Muscle layer of colon (tissue), 2 donors: ENCODE results near the gene FRMPD2.
"Not testable (repeated sequence)": the region's sequence is repeated elsewhere in the genome, so short reads cannot be mapped to it uniquely, and the experiment has no call there.

Experiments used
- H3K27ac ChIP-seq: one replicate; pipeline ENCODE4 v1.7.0; 2013; ENCODE audit warnings: low read depth, mild to moderate bottlenecking, low read length, moderate library complexity
- H3K27me3 ChIP-seq, 2 donors: one replicate each; pipeline ENCODE4 v1.7.0; 2013; ENCODE audit warnings: low read length in 2 of 2, mild to moderate bottlenecking in 2 of 2; ENCODE audit not compliant: insufficient read depth in 2 of 2, control insufficient read depth in 1 of 2
- H3K36me3 ChIP-seq: one replicate; pipeline ENCODE4 v1.7.0; 2013; ENCODE audit warnings: mild to moderate bottlenecking, low read length; ENCODE audit not compliant: insufficient read depth
- H3K4me1 ChIP-seq: one replicate; pipeline ENCODE4 v1.7.0; 2013; ENCODE audit warnings: mild to moderate bottlenecking, low read length; ENCODE audit not compliant: insufficient read depth
- H3K4me3 ChIP-seq, 2 donors: one replicate each; pipeline ENCODE4 v1.7.0; 2013; ENCODE audit warnings: low read length in 2 of 2, low read depth in 1 of 2, mild to moderate bottlenecking in 1 of 2, moderate library complexity in 1 of 2
- H3K9ac ChIP-seq: one replicate; pipeline ENCODE4 v1.7.0; 2013; ENCODE audit warnings: low read length
- H3K9me3 ChIP-seq: one replicate; pipeline ENCODE4 v1.7.0; 2013; ENCODE audit warnings: mild to moderate bottlenecking, low read length
- donor health status: abdominal sarcoma.
- donor health status: Adenocarcinoma of cecum.

The FRMPD2 gene

DNA sequence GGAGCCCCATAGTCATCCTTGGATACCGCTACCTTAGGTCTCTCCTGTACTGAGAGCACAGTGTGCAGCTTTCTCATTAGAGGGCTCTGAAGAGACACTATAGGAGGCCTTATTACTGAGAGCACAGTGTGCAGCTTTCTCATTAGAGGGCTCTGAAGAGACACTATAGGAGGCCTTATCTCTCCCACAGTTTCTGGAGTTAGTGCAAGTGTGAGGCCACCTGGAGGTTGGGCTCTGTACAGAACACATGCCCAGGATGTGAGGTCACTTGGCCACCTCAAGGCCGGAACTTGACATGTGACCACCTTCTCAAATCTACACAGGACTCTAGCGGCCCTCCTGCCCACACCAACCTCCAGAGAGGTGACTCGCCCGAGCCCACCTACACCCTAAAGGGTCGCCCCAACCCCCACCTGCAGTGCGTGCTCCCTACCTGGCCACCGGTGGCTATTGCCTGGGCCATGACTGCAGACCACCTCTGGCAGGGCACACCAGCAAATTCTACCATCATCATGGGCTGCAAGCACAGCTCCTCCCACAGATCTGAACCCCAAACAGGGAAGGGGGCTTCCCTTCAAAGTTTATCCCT lies 24.6 kb downstream of the FRMPD2 start:
- Histone ChIP-seq H3K36me3 (no peaks in the 10 kb centered on the region), H3K27ac (no peak overlapping the region), H3K4me3 (no peak overlapping the region)

GRCh38 chr10:48249004-48249762 lies 25.3 kb downstream of the FRMPD2 start:
- Histone ChIP-seq H3K27ac (no peak overlapping the region), H3K9ac (no peak overlapping the region), H3K4me1 (no peaks in the 10 kb centered on the region), H3K27me3 (no peaks in the 10 kb centered on the region), H3K9me3 (no peaks in the 10 kb centered on the region), H3K36me3 (no peaks in the 10 kb centered on the region), H3K4me3 (no peak overlapping the region)

More for the DNA sequence above, 24.6 kb downstream of the FRMPD2 start:
- H3K9me3 ChIP-seq, result no peaks in the 10 kb centered on the region
- no peaks in the 10 kb centered on the region for H3K4me1 ChIP-seq
- no peaks in the 10 kb centered on the region for H3K27me3 ChIP-seq
- H3K9ac ChIP-seq, result no peak overlapping the region

- no peak overlapping the region for H3K4me3 ChIP-seq
- no peaks in the 10 kb centered on the region for H3K9me3 ChIP-seq
- H3K4me1 ChIP-seq, result no peaks in the 10 kb centered on the region
- H3K27me3 ChIP-seq, result no peaks in the 10 kb centered on the region
- H3K36me3 ChIP-seq, result no peaks in the 10 kb centered on the region
- H3K9ac ChIP-seq, result no peak overlapping the region
- no peak overlapping the region for H3K27ac ChIP-seq
Measured at GRCh38 chr10:48248462-48248861, 26.0 kb downstream of the FRMPD2 start.

- H3K4me3 ChIP-seq, result no peak overlapping the region
- no peaks in the 10 kb centered on the region for H3K9me3 ChIP-seq
- no peak overlapping the region for H3K9ac ChIP-seq
- no peak overlapping the region for H3K27ac ChIP-seq
- no peaks in the 10 kb centered on the region for H3K36me3 ChIP-seq
- no peaks in the 10 kb centered on the region for H3K4me1 ChIP-seq
- H3K27me3 ChIP-seq, result no peaks in the 10 kb centered on the region
Measured at GRCh38 chr10:48247680-48248079, 26.8 kb downstream of the FRMPD2 start.

DNA sequence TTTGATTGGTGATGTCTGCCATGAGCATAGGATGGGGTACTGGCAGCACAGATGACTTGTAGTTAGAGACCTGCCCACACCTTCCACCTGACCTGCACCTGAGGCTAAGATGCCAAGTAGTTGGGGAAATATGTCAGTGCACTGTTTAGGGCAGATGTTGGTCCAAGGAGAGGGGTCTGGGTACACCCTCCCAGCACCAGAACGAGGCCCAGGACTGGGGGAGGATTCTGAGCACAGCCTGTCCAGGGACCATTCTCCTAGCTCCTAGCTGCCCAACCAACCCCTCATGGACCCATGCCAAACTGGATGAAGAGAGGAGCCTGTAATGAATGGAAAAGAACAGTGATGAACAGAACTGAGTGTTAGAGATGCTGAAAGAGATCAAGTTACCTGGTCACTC lies 28.0 kb downstream of the FRMPD2 start:
- H3K36me3 ChIP-seq, result no peaks in the 10 kb centered on the region

GRCh38 chr10:48245977-48246376 lies 28.5 kb downstream of the FRMPD2 start:
- Histone ChIP-seq H3K27ac (no peak overlapping the region), H3K4me3 (no peak overlapping the region), H3K36me3 (no peaks in the 10 kb centered on the region), H3K27me3 (no peaks in the 10 kb centered on the region), H3K9ac (no peak overlapping the region), H3K4me1 (no peaks in the 10 kb centered on the region), H3K9me3 (no peaks in the 10 kb centered on the region)

More for the DNA sequence above, 28.0 kb downstream of the FRMPD2 start:
- H3K9ac ChIP-seq, result no peak overlapping the region
- H3K4me1 ChIP-seq, result no peaks in the 10 kb centered on the region
- no peaks in the 10 kb centered on the region for H3K9me3 ChIP-seq
- H3K27me3 ChIP-seq, result no peaks in the 10 kb centered on the region
- no peak overlapping the region for H3K27ac ChIP-seq
- H3K4me3 ChIP-seq, result no peak overlapping the region

DNA sequence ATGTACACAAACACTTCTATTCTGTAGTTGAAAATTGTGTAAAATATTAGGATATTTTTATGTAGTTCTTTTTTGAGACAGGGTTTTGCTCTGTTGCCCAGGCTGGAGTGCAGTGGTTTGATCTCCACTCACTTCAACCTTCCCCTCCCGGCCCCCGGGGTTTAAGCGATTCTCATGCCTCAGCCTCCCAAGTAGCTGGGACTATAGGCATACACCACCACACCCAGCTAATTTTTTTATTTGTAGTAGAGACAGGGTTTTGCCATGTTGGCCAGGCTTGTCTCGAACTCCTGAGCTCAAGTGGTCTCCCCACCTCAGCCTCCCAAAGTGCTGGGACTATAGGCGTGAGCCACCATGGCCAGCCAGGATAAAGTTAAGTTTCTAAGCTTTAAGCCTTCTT lies 30.6 kb downstream of the FRMPD2 start:
- H3K9me3 ChIP-seq, H3K27me3 ChIP-seq, H3K4me3 ChIP-seq, H3K27ac ChIP-seq, H3K4me1 ChIP-seq, H3K9ac ChIP-seq, H3K36me3 ChIP-seq: not testable (repeated sequence)

- no peak overlapping the region for H3K27ac ChIP-seq
- H3K4me1 ChIP-seq, result no peaks in the 10 kb centered on the region
- no peaks in the 10 kb centered on the region for H3K36me3 ChIP-seq
- H3K4me3 ChIP-seq, result no peak overlapping the region
- no peak overlapping the region for H3K9ac ChIP-seq
- no peaks in the 10 kb centered on the region for H3K9me3 ChIP-seq
- no peaks in the 10 kb centered on the region for H3K27me3 ChIP-seq
Measured at GRCh38 chr10:48243487-48243886, 31.0 kb downstream of the FRMPD2 start.

DNA sequence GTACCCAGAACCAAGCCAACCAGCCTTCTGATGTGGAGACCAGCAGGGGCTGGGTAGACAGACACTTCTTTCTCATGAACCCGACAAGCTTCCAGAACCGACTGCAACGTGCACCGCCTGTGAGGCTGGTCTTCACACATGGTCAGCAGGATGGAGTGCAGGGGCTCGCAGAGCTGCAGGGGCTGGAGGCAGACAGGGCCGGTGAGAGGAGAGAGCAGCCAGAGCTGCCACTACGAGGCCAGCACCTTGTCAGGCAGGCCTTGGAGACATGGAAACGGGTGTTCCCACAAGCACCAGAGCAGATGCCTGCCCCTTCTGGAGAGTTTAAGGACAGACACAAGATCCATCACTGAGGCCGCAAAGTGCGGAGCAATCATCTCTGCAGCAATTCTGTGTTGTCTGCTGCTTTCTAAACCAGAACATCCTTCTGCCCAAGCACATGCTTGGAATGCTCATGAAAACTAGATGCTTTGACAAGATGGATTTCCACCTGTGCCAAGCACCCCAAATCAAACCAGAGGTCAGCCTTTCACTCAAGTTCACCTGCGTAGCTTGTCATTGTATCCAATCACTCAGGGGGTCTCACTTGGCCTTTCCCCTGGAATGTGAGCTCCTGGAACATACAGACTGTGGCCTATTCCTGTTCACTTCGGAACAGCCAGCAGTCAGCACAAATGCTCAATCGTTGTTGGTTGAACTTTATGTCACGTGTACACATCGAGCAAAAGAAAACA lies 32.2 kb downstream of the FRMPD2 start:
- Histone ChIP-seq H3K36me3 (no peaks in the 10 kb centered on the region), H3K9ac (no peak overlapping the region), H3K4me1 (no peaks in the 10 kb centered on the region), H3K27me3 (no peaks in the 10 kb centered on the region), H3K9me3 (no peaks in the 10 kb centered on the region), H3K27ac (no peak overlapping the region), H3K4me3 (no peak overlapping the region)

DNA sequence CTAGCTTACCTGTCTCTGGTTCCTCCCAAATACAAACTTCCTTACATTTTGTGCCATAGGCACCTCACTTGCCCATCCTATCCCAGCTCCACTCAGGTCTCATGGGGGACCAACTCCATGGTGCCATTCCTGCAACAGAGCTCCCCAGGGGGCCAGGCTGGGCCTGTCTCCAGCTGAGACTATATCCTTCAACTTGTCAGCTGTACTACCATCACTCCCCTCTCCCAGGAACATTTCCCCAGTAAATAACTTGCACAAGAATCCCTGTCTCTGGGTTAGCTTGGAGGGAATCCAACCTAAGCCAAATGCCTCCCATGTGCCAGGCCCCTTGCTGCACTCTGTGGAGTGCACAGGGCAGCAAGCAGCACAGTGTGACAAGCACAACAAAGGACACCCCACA lies 33.2 kb downstream of the FRMPD2 start:
- Histone ChIP-seq H3K4me1 (no peaks in the 10 kb centered on the region), H3K9ac (no peak overlapping the region), H3K27ac (no peak overlapping the region), H3K27me3 (no peaks in the 10 kb centered on the region), H3K36me3 (no peaks in the 10 kb centered on the region), H3K4me3 (no peak overlapping the region), H3K9me3 (no peaks in the 10 kb centered on the region)

DNA sequence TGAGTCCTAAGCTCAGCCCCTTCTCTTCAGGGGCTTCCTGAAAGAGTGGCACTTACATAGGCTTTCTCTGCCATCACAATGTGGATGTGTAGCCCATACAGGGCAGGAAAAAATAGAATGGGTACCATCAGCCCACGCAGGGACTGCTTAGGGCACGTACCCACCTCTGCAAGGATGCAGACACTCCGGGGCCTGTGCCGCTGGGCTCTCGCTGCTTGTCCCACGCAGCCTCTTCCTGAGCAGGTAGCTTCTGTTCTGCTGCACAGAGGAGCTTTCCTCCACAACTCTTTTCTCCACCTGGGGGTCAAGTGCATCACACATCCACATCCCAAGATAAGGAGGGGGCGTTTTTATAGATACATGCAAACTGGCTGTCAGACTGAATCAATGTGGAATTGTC lies 34.3 kb downstream of the FRMPD2 start:
- H3K9ac ChIP-seq, result no peak overlapping the region
- H3K27ac ChIP-seq, result no peak overlapping the region
- H3K4me3 ChIP-seq, result no peak overlapping the region
- no peaks in the 10 kb centered on the region for H3K27me3 ChIP-seq
- no peaks in the 10 kb centered on the region for H3K36me3 ChIP-seq
- no peaks in the 10 kb centered on the region for H3K9me3 ChIP-seq
- H3K4me1 ChIP-seq, result no peaks in the 10 kb centered on the region
